Caki2 (cell line): ENCODE data around the gene DEDD. TPM values are rescaled to one million over a fixed set of nuclear protein-coding genes. Genes with fewer than 3 reads are reported as not detected.

Source experiments
- total RNA-seq: library from RNA; depleted of rRNA; stranded (reverse); fragments of >200 nt; shearing (Covaris generic); gene quantifications from 2 replicates; pipeline ENCODE4 v1.2.3, GENCODE V29; 2014; ENCODE audit warnings: low replicate concordance; rRNA removed

Gene DEDD
- total RNA-seq, 1 experiment from 2014 or later, result 17.4 TPM

Other genes starting within 250 kb of the DEDD start
- gene ITLN1, start 247.5 kb downstream of the DEDD start, total RNA-seq, result not detected in 2 replicates
- not detected in 2 replicates for gene ITLN2, start 177.9 kb downstream of the DEDD start, total RNA-seq
- gene F11R, start 111.5 kb downstream of the DEDD start, total RNA-seq, result 17.4 and 41.5 TPM in 2 replicates
- 53.5 and 67.6 TPM in 2 replicates for gene TSTD1, start 93.7 kb downstream of the DEDD start, total RNA-seq
- gene USF1, start 86.7 kb downstream of the DEDD start, total RNA-seq, result 55.3 and 65.1 TPM in 2 replicates
- gene ARHGAP30, start 62.8 kb downstream of the DEDD start, total RNA-seq, result not detected in 2 replicates
- 0.29 and 0.88 TPM in 2 replicates for gene NECTIN4, start 43.1 kb downstream of the DEDD start, total RNA-seq
- gene KLHDC9, start 34.3 kb downstream of the DEDD start, total RNA-seq, result 3.7 and 23.8 TPM in 2 replicates
- 23.4 and 34.3 TPM in 2 replicates for gene PFDN2, start 14.6 kb downstream of the DEDD start, total RNA-seq
- 32.0 and 38.2 TPM in 2 replicates for gene NIT1, start 14.6 kb downstream of the DEDD start, total RNA-seq
- 189 and 204 TPM in 2 replicates for gene UFC1, start 21.3 kb upstream of the DEDD start, total RNA-seq
- 3.3 and 7.0 TPM in 2 replicates for gene USP21, start 26.8 kb upstream of the DEDD start, total RNA-seq
- gene PPOX, start 33.8 kb upstream of the DEDD start, total RNA-seq, result 35.7 and 37.8 TPM in 2 replicates
- 24.0 and 29.0 TPM in 2 replicates for gene B4GALT3, start 44.8 kb upstream of the DEDD start, total RNA-seq
- not detected in 2 replicates for gene ADAMTS4, start 66.4 kb upstream of the DEDD start, total RNA-seq
- gene NDUFS2, start 69.7 kb upstream of the DEDD start, total RNA-seq, result 108 and 118 TPM in 2 replicates
- not detected in 2 replicates for gene FCER1G, start 82.6 kb upstream of the DEDD start, total RNA-seq
- gene APOA2, start 91.0 kb upstream of the DEDD start, total RNA-seq, result not detected in 2 replicates
- 7.2 and 9.2 TPM in 2 replicates for gene TOMM40L, start 93.4 kb upstream of the DEDD start, total RNA-seq
- gene NR1I3, start 105.5 kb upstream of the DEDD start, total RNA-seq, result not detected in 2 replicates
- gene PCP4L1, start 126.1 kb upstream of the DEDD start, total RNA-seq, result not detected in 2 replicates
- 0.74 TPM in 1 of 2 replicates, not detected in the other for gene MPZ, start 177.3 kb upstream of the DEDD start, total RNA-seq
- 342 and 387 TPM in 2 replicates for gene SDHC, start 181.7 kb upstream of the DEDD start, total RNA-seq
- gene CFAP126, start 235.2 kb upstream of the DEDD start, total RNA-seq, result not detected in 2 replicates